CD4-positive, alpha-beta T cell treated with Interleukin-10 for 1 hour (primary cell): ENCODE measurements around the gene KCTD6.
A peak's percentile ranks its signal among the peaks of the same experiment; 100 is the strongest.

Source experiments
- DNase-seq: peaks from one replicate; pipeline ENCODE4 v3.0.0-alpha.2; 2020

The KCTD6 gene

GRCh38 chr3:58487140-58487886, 4.6 kb upstream of the KCTD6 start:
- no peak for DNase-seq

GRCh38 chr3:58488967-58489366, 2.9 kb upstream of the KCTD6 start:
- no peak for DNase-seq

- no peak for DNase-seq
Measured at GRCh38 chr3:58490860-58491501, 915 bp upstream of the KCTD6 start.

- DNase-seq = peak; percentile 26
Measured at GRCh38 chr3:58492494-58492905, 604 bp downstream of the KCTD6 start.

GRCh38 chr3:58494107-58494506, 2.2 kb downstream of the KCTD6 start:
- DNase-seq = no peak

- no peak for DNase-seq
Measured at GRCh38 chr3:58495101-58495500, 3.2 kb downstream of the KCTD6 start.

GRCh38 chr3:58496206-58496857, 4.4 kb downstream of the KCTD6 start:
- no peak for DNase-seq

GRCh38 chr3:58497097-58497496, 5.2 kb downstream of the KCTD6 start:
- no peak for DNase-seq

- no peak for DNase-seq
Measured at GRCh38 chr3:58502872-58503271, 11.0 kb downstream of the KCTD6 start.

GRCh38 chr3:58507356-58508078, 15.6 kb downstream of the KCTD6 start:
- no peak for DNase-seq

GRCh38 chr3:58508437-58508836, 16.5 kb downstream of the KCTD6 start:
- DNase-seq = no peak

- DNase-seq = no peak
Measured at GRCh38 chr3:58514405-58514804, 22.5 kb downstream of the KCTD6 start.

- no peak for DNase-seq
Measured at GRCh38 chr3:58518291-58518789, 26.4 kb downstream of the KCTD6 start.

GRCh38 chr3:58519668-58520402, 27.9 kb downstream of the KCTD6 start:
- DNase-seq = no peak

- DNase-seq = no peak
Measured at GRCh38 chr3:58520403-58521335, 28.8 kb downstream of the KCTD6 start.

- DNase-seq = no peak
Measured at GRCh38 chr3:58521336-58521670, 29.4 kb downstream of the KCTD6 start.

- no peak for DNase-seq
Measured at GRCh38 chr3:58521917-58522631, 30.2 kb downstream of the KCTD6 start.

- DNase-seq = no peak
Measured at GRCh38 chr3:58522759-58523425, 31.0 kb downstream of the KCTD6 start.

- DNase-seq = no peak
Measured at GRCh38 chr3:58524326-58524888, 32.5 kb downstream of the KCTD6 start.

GRCh38 chr3:58526515-58526957, 34.6 kb downstream of the KCTD6 start:
- DNase-seq = no peak
